Adrenal gland (tissue), 12 donors: ENCODE results near the gene VWCE. TPM values are rescaled to one million over a fixed set of nuclear protein-coding genes. Genes with fewer than 3 reads are reported as not detected.

Experiments used
- DNase-seq, 7 donors: peaks; one replicate each; pipeline ENCODE4 v3.0.0-alpha.2; 2019 to 2020
- H3K27ac ChIP-seq, 5 donors: fragments of 200-600 bp; sonication (generic) in 4 of 5; 1 replicate in 3 of 5; 2 replicates in 2 of 5; pipeline versions ENCODE4 v1.5.1 to v1.8.0; 2016 to 2020; ENCODE audit warnings: mild to moderate bottlenecking in 1 of 5
- H3K27me3 ChIP-seq: fragments of 200-600 bp; 2 replicates; pipeline ENCODE4 v1.8.0; 2021
- H3K36me3 ChIP-seq, 2 donors: fragments of 200-600 bp; replicated peaks in 1 of 2; 1 replicate in 1 of 2; 2 replicates in 1 of 2; pipeline versions ENCODE4 v1.5.1 to v1.8.0; 2018 to 2022
- H3K4me1 ChIP-seq, 2 donors: fragments of 200-600 bp; replicated peaks in 1 of 2; 1 replicate in 1 of 2; 2 replicates in 1 of 2; pipeline versions ENCODE4 v1.5.1 to v1.8.0; 2018 to 2021
- H3K4me3 ChIP-seq, 4 donors: fragments of 200-600 bp; sonication (generic) in 3 of 4; one replicate each; pipeline ENCODE4 v1.5.1; 2016 to 2018
- H3K9me3 ChIP-seq, 3 donors: fragments of 200-600 bp; sonication (generic) in 1 of 3; replicated peaks in 1 of 3; 1 replicate in 2 of 3; 2 replicates in 1 of 3; pipeline versions ENCODE4 v1.5.1 to v1.8.0; 2016 to 2021
- CTCF ChIP-seq, 6 experiments: fragments of 450-650 bp in 4 of 6; fragments of 200-600 bp in 2 of 6; sonication (generic) in 1 of 6; IDR thresholded peaks; 1 replicate in 5 of 6; 2 replicates in 1 of 6; pipeline versions ENCODE4 v1.5.1 to v1.8.0; 2016 to 2021; ENCODE audit warnings: antibody characterized with exemption in 6 of 6, mild to moderate bottlenecking in 2 of 6, moderate library complexity in 1 of 6
- POLR2A ChIP-seq, 2 donors: fragments of 450-650 bp; IDR thresholded peaks; one replicate each; pipeline ENCODE4 v1.6.1; 2017; ENCODE audit warnings: antibody characterized with exemption in 2 of 2, mild to moderate bottlenecking in 2 of 2, moderate library complexity in 1 of 2
- WGBS, 4 donors: extraction: QIAGEN DNeasy Blood & Tissue Kit in 2 of 4; methylation state at CpG; one replicate each; pipeline versions ENCODE4 v1.1.5 to v1.1.7; 2013 to 2017; 5-methylcytosine and 5-hydroxymethylcytosine counted together
- intact Hi-C, 2 donors: fragments of 100-400 bp; cut with DNase I; formaldehyde crosslinking; loops; one replicate each; pipeline versions ENCODE4 v1.14.1 to v1.15.0; 2022 to 2023
- polyA plus RNA-seq, 3 donors: library from polyadenylated mRNA; stranded (reverse); fragments of 200-250 nt in 2 of 3; fragments of 350-450 nt in 1 of 3; fragmentation: Illumina TruSeq in 1 of 3; extraction: RNeasy Lipid Tissue Mini Kit (QIAGEN cat#74804) in 1 of 3; gene quantifications; one replicate each; pipeline ENCODE4 v1.2.3, GENCODE V29; 2013 to 2014
- total RNA-seq, 9 donors: library from RNA; depleted of rRNA in 4 of 9; stranded (reverse); fragments of >200 nt in 4 of 9; fragments of 120-200 nt in 1 of 9; fragmentation: NEBNext Ultra II Directional in 1 of 9; extraction: Animal tissue kit (Norgen Biotek cat#: 25700) in 1 of 9; gene quantifications; one replicate each; pipeline versions ENCODE4 v1.1.0 to v1.2.4, GENCODE V29; 2013 to 2023
- donor health status: healthy with polysubstance abuse.
- donor health status: Bipolar disorder and iron deficiency.
- donor health status: DM: yes; HTN: yes; CAD: no.
- donor health status: DM: no; HTN: no; CAD: no.
- donor health status: DM: no; HTN: no; CAD: no.
- donor health status: DM: yes; HTN: yes; CAD: no.

The VWCE gene
- total and polyA plus RNA-seq, 12 donors = 0.55 to 5.8 (median 2.5) TPM

- no peak overlapping the region for H3K4me3 ChIP-seq
- intact Hi-C loops = no loop called here
- DNase-seq = no peak
- H3K36me3 ChIP-seq = no peaks in the 10 kb centered on the region
- no peaks in the 10 kb centered on the region for H3K27me3 ChIP-seq
- H3K9me3 ChIP-seq = no peaks in the 10 kb centered on the region
- no peaks in the 10 kb centered on the region for H3K4me1 ChIP-seq
- 89 to 93% (median 91%) methylated on average over 13 to 14 of the region's 14 CpGs for WGBS, 4 donors
- TF ChIP-seq CTCF (IDR thresholded peaks at IDR 0.05) (no peak), POLR2A (IDR thresholded peaks at IDR 0.05) (no peak)
- H3K27ac ChIP-seq = no peak overlapping the region
Observed at GRCh38 chr11:61277186-61278000, 17.7 kb downstream of the VWCE start.

- intact Hi-C loops = no loop called here
- WGBS, 4 donors = 89 to 96% (median 93%) methylated on average over 4 of the region's 4 CpGs
- no peaks in the 10 kb centered on the region for H3K9me3 ChIP-seq
- H3K36me3 ChIP-seq = no peaks in the 10 kb centered on the region
- H3K4me3 ChIP-seq = no peak overlapping the region
- no peak for TF ChIP-seq CTCF (IDR thresholded peaks at IDR 0.05)
- TF ChIP-seq POLR2A (IDR thresholded peaks at IDR 0.05) = no peak
- DNase-seq = no peak
- H3K27me3 ChIP-seq = no peaks in the 10 kb centered on the region
- no peaks in the 10 kb centered on the region for H3K4me1 ChIP-seq
- no peak overlapping the region for H3K27ac ChIP-seq
Observed at GRCh38 chr11:61275191-61275590, 19.9 kb downstream of the VWCE start.

- no peak overlapping the region for H3K4me3 ChIP-seq
- H3K9me3 ChIP-seq = no peaks in the 10 kb centered on the region
- H3K36me3 ChIP-seq = no peaks in the 10 kb centered on the region
- no peak for DNase-seq
- intact Hi-C loops = no loop called here
- WGBS, 4 donors = 89 to 100% (median 94%) methylated on average over 4 of the region's 4 CpGs
- no peaks in the 10 kb centered on the region for H3K4me1 ChIP-seq
- H3K27me3 ChIP-seq = no peaks in the 10 kb centered on the region
- H3K27ac ChIP-seq = no peak overlapping the region
- no peak for TF ChIP-seq POLR2A (IDR thresholded peaks at IDR 0.05)
- no peak for TF ChIP-seq CTCF (IDR thresholded peaks at IDR 0.05)
Observed at GRCh38 chr11:61274084-61274483, 21.0 kb downstream of the VWCE start.

GRCh38 chr11:61273178-61274078 is 21.7 kb downstream of the VWCE start:
- DNase-seq = no peak
- no peak overlapping the region for H3K27ac ChIP-seq
- WGBS, 4 donors = 83 to 89% (median 87%) methylated on average over 11 to 16 of the region's 16 CpGs
- H3K4me1 ChIP-seq = no peaks in the 10 kb centered on the region
- H3K4me3 ChIP-seq = no peak overlapping the region
- H3K9me3 ChIP-seq = no peaks in the 10 kb centered on the region
- H3K27me3 ChIP-seq = no peaks in the 10 kb centered on the region
- TF ChIP-seq POLR2A (IDR thresholded peaks at IDR 0.05) = no peak
- no peak for TF ChIP-seq CTCF (IDR thresholded peaks at IDR 0.05)
- intact Hi-C loops = no loop called here
- no peaks in the 10 kb centered on the region for H3K36me3 ChIP-seq
